Natural killer cell (primary cell): Measurements from ENCODE around the gene SEC14L1. TPM values are rescaled to one million over a fixed set of nuclear protein-coding genes. Genes with fewer than 3 reads are reported as not detected.
A peak's percentile ranks its signal among the peaks of the same experiment; 100 is the strongest.

ENCODE experiments used
- ATAC-seq, 3 donors: fragments of 150-1000 bp in 2 of 3; fragments of 200-7000 bp in 1 of 3; cut with Tn5 transposase; 1 replicate in 1 of 3; 2 replicates in 2 of 3; pipeline ENCODE4 v1.10.0; 2021; ENCODE audit warnings: mild to moderate bottlenecking in 2 of 3, moderate library complexity in 2 of 3
- DNase-seq, 2 donors: peaks; one replicate each; pipeline versions ENCODE4 v3.0.0 to v3.0.0-alpha.2; 2013 to 2021; ENCODE audit warnings: mixed read lengths in 1 of 2
- H3K27ac ChIP-seq: one replicate; pipeline ENCODE4 v1.5.1; 2013; ENCODE audit warnings: mild to moderate bottlenecking, low read length
- H3K27me3 ChIP-seq: one replicate; pipeline ENCODE4 v1.6.1; 2013; ENCODE audit warnings: low read length; ENCODE audit not compliant: control insufficient read depth, insufficient read depth
- H3K36me3 ChIP-seq: one replicate; pipeline ENCODE4 v1.6.1; 2013; ENCODE audit warnings: low read length; ENCODE audit not compliant: control insufficient read depth, insufficient read depth
- H3K4me1 ChIP-seq: one replicate; pipeline ENCODE4 v1.6.1; 2013; ENCODE audit warnings: low read length; ENCODE audit not compliant: control insufficient read depth, insufficient read depth
- H3K4me3 ChIP-seq: one replicate; pipeline ENCODE4 v1.5.1; 2013; ENCODE audit warnings: low read length
- H3K9me3 ChIP-seq: one replicate; pipeline ENCODE4 v1.6.1; 2013; ENCODE audit warnings: low read length; ENCODE audit not compliant: control insufficient read depth, insufficient read depth
- H3K27ac Mint-ChIP-seq, 2 donors: one replicate each; pipeline ENCODE4 v1.8.0; 2022; ENCODE audit warnings: mild to moderate bottlenecking in 2 of 2, mixed read lengths in 2 of 2, moderate library complexity in 1 of 2
- H3K27me3 Mint-ChIP-seq, 2 donors: one replicate each; pipeline ENCODE4 v1.8.0; 2022; ENCODE audit warnings: low read depth in 2 of 2, mixed read lengths in 2 of 2
- H3K36me3 Mint-ChIP-seq: one replicate; pipeline ENCODE4 v1.8.0; 2022; ENCODE audit warnings: mixed read lengths
- H3K4me1 Mint-ChIP-seq, 2 donors: one replicate each; pipeline ENCODE4 v1.8.0; 2022; ENCODE audit warnings: mixed read lengths in 2 of 2
- H3K4me3 Mint-ChIP-seq: one replicate; pipeline ENCODE4 v1.8.0; 2022; ENCODE audit warnings: mild to moderate bottlenecking, moderate library complexity, mixed read lengths
- H3K9me3 Mint-ChIP-seq, 2 donors: one replicate each; pipeline ENCODE4 v1.8.0; 2022; ENCODE audit warnings: mixed read lengths in 2 of 2
- WGBS: methylation state at CpG from one replicate; pipeline ENCODE4 v1.1.7; 2013; ENCODE audit warnings: missing lambda C conversion rate; ENCODE audit not compliant: insufficient coverage; 5-methylcytosine and 5-hydroxymethylcytosine counted together
- intact Hi-C: fragments of 100-400 bp; cut with micrococcal nuclease; formaldehyde crosslinking; loops from one replicate; pipeline ENCODE4 v1.14.2; 2022
- total RNA-seq, 4 donors: library from RNA; stranded (reverse); fragments of 120-200 nt in 1 of 4; gene quantifications; one replicate each; pipeline versions ENCODE4 v1.2.3 to v1.2.4, GENCODE V29; 2013 to 2022
- TF ChIP-seq, protein P1 (sequence below): fragments of 200-600 bp; IDR thresholded peaks from one replicate; pipeline ENCODE4 v1.8.0; 2022; ENCODE audit warnings: antibody characterized with exemption

The SEC14L1 gene
- total RNA-seq, 3 donors from 2014 or later (not counting 1 experiment from before 2014, with no cell fraction given), result 129 to 160 (median 129) TPM

DNA sequence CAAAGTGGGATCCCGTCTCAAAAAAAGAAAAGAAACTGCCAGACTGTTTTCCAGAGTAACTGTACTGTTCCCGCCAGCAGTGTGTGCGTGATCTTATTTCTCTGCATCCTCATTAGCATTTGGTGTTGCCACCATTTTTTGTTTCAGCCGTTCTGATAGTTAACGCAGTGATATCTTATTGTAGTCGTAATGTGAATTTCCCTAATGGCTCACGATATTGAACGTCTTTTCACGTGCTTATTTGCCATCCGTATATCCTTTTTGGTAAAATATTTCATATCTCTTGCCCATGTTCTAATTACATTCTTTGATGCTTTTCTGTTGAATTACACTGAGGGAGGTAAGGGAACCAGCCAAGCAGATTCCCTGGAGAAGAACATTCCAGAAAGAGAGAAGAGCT, 92.4 kb downstream of the SEC14L1 start:
- no peaks in the 10 kb centered on the region for H3K27me3 Mint-ChIP-seq
- Histone ChIP-seq H3K4me3 (no peak overlapping the region), H3K27me3 (no peaks in the 10 kb centered on the region), H3K9me3 (no peaks in the 10 kb centered on the region), H3K4me1 (peaks cover 20% of the 10 kb centered on the region), H3K36me3 (no peaks in the 10 kb centered on the region), H3K27ac (no peak overlapping the region)
- TF ChIP-seq, protein P1, sequence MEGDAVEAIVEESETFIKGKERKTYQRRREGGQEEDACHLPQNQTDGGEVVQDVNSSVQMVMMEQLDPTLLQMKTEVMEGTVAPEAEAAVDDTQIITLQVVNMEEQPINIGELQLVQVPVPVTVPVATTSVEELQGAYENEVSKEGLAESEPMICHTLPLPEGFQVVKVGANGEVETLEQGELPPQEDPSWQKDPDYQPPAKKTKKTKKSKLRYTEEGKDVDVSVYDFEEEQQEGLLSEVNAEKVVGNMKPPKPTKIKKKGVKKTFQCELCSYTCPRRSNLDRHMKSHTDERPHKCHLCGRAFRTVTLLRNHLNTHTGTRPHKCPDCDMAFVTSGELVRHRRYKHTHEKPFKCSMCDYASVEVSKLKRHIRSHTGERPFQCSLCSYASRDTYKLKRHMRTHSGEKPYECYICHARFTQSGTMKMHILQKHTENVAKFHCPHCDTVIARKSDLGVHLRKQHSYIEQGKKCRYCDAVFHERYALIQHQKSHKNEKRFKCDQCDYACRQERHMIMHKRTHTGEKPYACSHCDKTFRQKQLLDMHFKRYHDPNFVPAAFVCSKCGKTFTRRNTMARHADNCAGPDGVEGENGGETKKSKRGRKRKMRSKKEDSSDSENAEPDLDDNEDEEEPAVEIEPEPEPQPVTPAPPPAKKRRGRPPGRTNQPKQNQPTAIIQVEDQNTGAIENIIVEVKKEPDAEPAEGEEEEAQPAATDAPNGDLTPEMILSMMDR, result no peak
- peaks cover 12 to 18% of the 10 kb centered on the region in 2 donors for H3K4me1 Mint-ChIP-seq
- peak overlapping the region; percentile 6 for H3K4me3 Mint-ChIP-seq
- DNase-seq (no peak), ATAC-seq (no peak)
- no peaks in the 10 kb centered on the region for H3K9me3 Mint-ChIP-seq
- intact Hi-C loops, result no loop called here
- H3K36me3 Mint-ChIP-seq, result no peaks in the 10 kb centered on the region
- no peak overlapping the region for H3K27ac Mint-ChIP-seq
- 97% methylated on average over 9 of the region's 10 CpGs for WGBS

DNA sequence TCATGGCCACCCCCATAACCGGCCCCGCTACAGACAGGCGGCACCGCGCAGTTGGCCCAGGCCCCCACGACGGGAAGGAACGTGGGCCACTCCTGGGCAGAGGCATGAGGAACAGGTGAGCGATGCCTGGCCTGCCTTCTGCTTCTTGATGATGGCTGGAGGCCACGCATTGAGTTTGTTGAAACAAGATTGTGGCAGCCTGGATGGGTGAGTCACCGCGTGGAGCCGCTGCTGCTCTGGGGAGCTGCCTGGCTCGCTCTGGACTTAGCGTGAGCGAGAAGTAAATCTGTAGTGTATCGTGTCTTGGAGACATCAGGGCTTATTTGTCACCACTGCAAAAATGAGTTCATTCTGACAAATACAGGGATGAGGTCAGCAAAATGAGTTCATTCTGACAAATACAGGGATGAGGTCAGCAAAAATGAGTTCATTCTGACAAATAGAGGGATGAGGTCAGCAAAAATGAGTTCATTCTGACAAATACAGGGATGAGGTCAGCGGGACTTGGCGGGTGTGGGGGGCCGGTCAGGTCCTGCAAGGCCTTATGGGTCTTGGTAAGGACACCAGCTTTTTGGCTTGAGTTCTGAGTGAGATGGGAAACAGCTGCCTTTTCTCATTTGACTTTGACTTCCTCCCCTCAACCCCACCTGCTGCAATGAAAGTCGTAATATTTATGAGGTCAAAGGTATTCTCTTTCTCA, 93.0 kb downstream of the SEC14L1 start:
- Mint-ChIP-seq H3K27ac (peak overlapping the region; percentile 42 to 58), H3K9me3 (no peaks in the 10 kb centered on the region), H3K27me3 (no peaks in the 10 kb centered on the region), H3K4me1 (peaks cover 12 to 18% of the 10 kb centered on the region in 2 donors), H3K4me3 (peak overlapping the region; percentile 54), H3K36me3 (no peaks in the 10 kb centered on the region)
- no peaks in the 10 kb centered on the region for H3K27me3 ChIP-seq
- WGBS, result 85% methylated on average over 21 of the region's 21 CpGs
- no peak for ATAC-seq
- intact Hi-C loops, result no loop called here
- TF ChIP-seq, protein P1, result no peak
- DNase-seq, result no peak
- no peaks in the 10 kb centered on the region for H3K9me3 ChIP-seq
- H3K4me3 ChIP-seq, result no peak overlapping the region
- no peak overlapping the region for H3K27ac ChIP-seq
- H3K4me1 ChIP-seq, result peaks cover 20% of the 10 kb centered on the region
- no peaks in the 10 kb centered on the region for H3K36me3 ChIP-seq

DNA sequence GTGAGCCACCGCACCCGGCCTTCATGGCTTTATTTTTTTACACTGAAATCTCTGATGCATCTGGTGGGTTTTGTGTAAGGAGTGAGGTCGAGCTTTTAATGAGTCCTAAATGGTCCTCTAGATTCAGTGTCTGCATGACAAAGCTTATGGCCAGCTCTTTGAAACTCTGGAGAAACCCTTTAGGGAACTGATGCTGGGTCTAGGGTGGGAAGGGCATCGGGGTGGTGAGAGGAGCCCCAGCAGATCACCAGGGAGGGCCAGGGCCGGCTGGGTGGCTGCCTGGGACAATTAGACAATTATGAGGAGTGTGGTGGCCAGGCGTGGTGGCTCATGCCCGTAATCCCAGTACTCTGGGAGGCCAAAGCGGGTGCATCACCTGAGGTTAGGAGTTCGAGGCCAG, 93.9 kb downstream of the SEC14L1 start:
- H3K36me3 Mint-ChIP-seq, result no peaks in the 10 kb centered on the region
- H3K4me3 Mint-ChIP-seq, result peak overlapping the region; percentile 93
- H3K4me1 Mint-ChIP-seq, result peaks cover 12 to 18% of the 10 kb centered on the region in 2 donors
- no peak for ATAC-seq
- Histone ChIP-seq H3K36me3 (no peaks in the 10 kb centered on the region), H3K9me3 (no peaks in the 10 kb centered on the region), H3K27me3 (no peaks in the 10 kb centered on the region), H3K4me1 (peaks cover 20% of the 10 kb centered on the region), H3K27ac (no peak overlapping the region), H3K4me3 (no peak overlapping the region)
- no peaks in the 10 kb centered on the region for H3K9me3 Mint-ChIP-seq
- TF ChIP-seq, protein P1, result no peak
- intact Hi-C loops, result no loop called here
- 86% methylated on average over 9 of the region's 9 CpGs for WGBS
- no peaks in the 10 kb centered on the region for H3K27me3 Mint-ChIP-seq
- no peak for DNase-seq
- H3K27ac Mint-ChIP-seq, result peak overlapping the region; percentile 34 to 82
